ENCODE measurements around the gene CAPN6.

The CAPN6 gene

GRCh38 chrX:111199505-111199904 lies 70.8 kb downstream of the CAPN6 start:
- no peak for DNase-seq
